Caco-2 (cell line): Measurements from ENCODE around the gene RTL10. TPM values are rescaled to one million over a fixed set of nuclear protein-coding genes. Genes with fewer than 3 reads are reported as not detected.

Experiments used
- BruUV-seq: library from RNA; stranded (reverse); fragments of 400-500 nt; replicated peaks from 2 replicates; lab custom pipeline; 2021; lab: Mats Ljungman, UMichigan
- CTCF ChIA-PET: fragments of 300-600 bp; sonication (Branson Sonifier 250); formaldehyde crosslinking; loops from one replicate; lab custom pipeline; 2022; ENCODE audit warnings: antibody characterized with exemption; lab: Charles Lee
- POLR2A ChIA-PET: fragments of 300-600 bp; sonication (Branson Sonifier 250); formaldehyde crosslinking; loops from one replicate; lab custom pipeline; 2022; ENCODE audit warnings: antibody characterized with exemption; lab: Charles Lee
- DNase-seq, 2 experiments: peaks; one replicate each; pipeline versions ENCODE4 v3.0.0 to v3.0.0-alpha.2; 2020 to 2022
- H3K27me3 ChIP-seq: replicated peaks from 2 replicates; pipeline ENCODE4 v1.6.0; 2011; ENCODE audit warnings: low read length; ENCODE audit not compliant: control insufficient read depth, insufficient read depth
- H3K36me3 ChIP-seq: 2 replicates; pipeline ENCODE4 v1.5.1; 2011; ENCODE audit warnings: low read length; ENCODE audit not compliant: control insufficient read depth, insufficient read depth
- H3K4me1 ChIP-seq: fragments of 250-450 bp; sonication (Bioruptor Pico); 2 replicates; pipeline ENCODE4 v1.5.1; 2020; ENCODE audit warnings: mild to moderate bottlenecking
- H3K4me3 ChIP-seq: 2 replicates; pipeline ENCODE4 v1.5.1; 2011; ENCODE audit warnings: low read depth, mild to moderate bottlenecking, control low read depth, low read length
- H3K9me3 ChIP-seq: fragments of 250-450 bp; sonication (Bioruptor Pico); 2 replicates; pipeline ENCODE4 v1.5.1; 2020; ENCODE audit warnings: mild to moderate bottlenecking, moderate library complexity
- H3K27ac Mint-ChIP-seq: one replicate; pipeline ENCODE4 v1.8.0; 2022; ENCODE audit warnings: mixed read lengths; ENCODE audit not compliant: unreplicated experiment
- H3K27me3 Mint-ChIP-seq: one replicate; pipeline ENCODE4 v1.8.0; 2022; ENCODE audit warnings: mixed read lengths; ENCODE audit not compliant: insufficient read depth, unreplicated experiment
- H3K36me3 Mint-ChIP-seq: one replicate; pipeline ENCODE4 v1.8.0; 2022; ENCODE audit warnings: mild to moderate bottlenecking, mixed read lengths; ENCODE audit not compliant: insufficient read depth, unreplicated experiment
- H3K4me1 Mint-ChIP-seq: one replicate; pipeline ENCODE4 v1.8.0; 2022; ENCODE audit warnings: low read depth, mixed read lengths; ENCODE audit not compliant: unreplicated experiment
- H3K4me3 Mint-ChIP-seq: one replicate; pipeline ENCODE4 v1.8.0; 2022; ENCODE audit warnings: mild to moderate bottlenecking, moderate library complexity, mixed read lengths; ENCODE audit not compliant: unreplicated experiment
- H3K9me3 Mint-ChIP-seq: one replicate; pipeline ENCODE4 v1.8.0; 2022; ENCODE audit warnings: mixed read lengths; ENCODE audit not compliant: unreplicated experiment
- intact Hi-C: fragments of 100-400 bp; cut with micrococcal nuclease; formaldehyde crosslinking; loops from one replicate; pipeline ENCODE4 v1.10.0; 2022; ENCODE audit not compliant: unreplicated experiment
- total RNA-seq: library from RNA; stranded (reverse); gene quantifications from 2 replicates; pipeline ENCODE4 v1.2.3, GENCODE V29; 2022
- TF ChIP-seq, protein P1 (sequence below), 2 experiments: fragments of 200-600 bp in 1 of 2; IDR thresholded peaks; 1 replicate in 1 of 2; 2 replicates in 1 of 2; pipeline versions ENCODE4 v1.5.1 to v1.8.0; 2011 to 2022; ENCODE audit warnings: antibody characterized with exemption in 1 of 2, control low read depth in 1 of 2, inconsistent platforms in 1 of 2, low read depth in 1 of 2, low read length in 1 of 2, mild to moderate bottlenecking in 1 of 2, moderate library complexity in 1 of 2; ENCODE audit not compliant: insufficient read depth in 1 of 2, severe bottlenecking in 1 of 2, unreplicated experiment in 1 of 2

The RTL10 gene
- total RNA-seq, 1 experiment from 2014 or later: 27.5 TPM

DNA sequence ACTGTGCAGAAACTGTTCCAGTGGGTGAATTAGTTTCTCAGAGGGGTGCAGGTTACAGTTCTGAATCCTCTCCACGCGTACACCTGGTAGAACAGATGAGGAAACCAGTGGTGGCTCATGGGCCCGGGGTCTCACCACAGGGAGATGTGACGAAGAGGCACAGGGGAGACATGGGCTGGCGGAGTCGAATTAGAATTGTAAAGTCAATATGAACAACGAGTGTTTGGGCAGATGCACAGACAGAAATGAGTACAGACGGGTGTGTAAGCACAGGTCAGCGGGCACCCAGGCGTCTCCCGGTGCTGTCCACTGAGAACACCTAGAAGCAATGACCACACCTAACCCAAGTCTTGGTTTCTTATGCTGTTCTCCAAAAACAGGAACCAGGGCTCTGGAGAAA lies 41.8 kb downstream of the RTL10 start:
- Mint-ChIP-seq H3K9me3 (no peaks in the 10 kb centered on the region), H3K4me1 (no peaks in the 10 kb centered on the region), H3K36me3 (no peaks in the 10 kb centered on the region), H3K4me3 (no peak overlapping the region), H3K27me3 (no peaks in the 10 kb centered on the region), H3K27ac (no peak overlapping the region)
- no peaks in the 10 kb centered on the region for H3K27me3 ChIP-seq
- no peak for DNase-seq
- CTCF ChIA-PET: no interaction called here
- H3K9me3 ChIP-seq: no peaks in the 10 kb centered on the region
- TF ChIP-seq, protein P1, sequence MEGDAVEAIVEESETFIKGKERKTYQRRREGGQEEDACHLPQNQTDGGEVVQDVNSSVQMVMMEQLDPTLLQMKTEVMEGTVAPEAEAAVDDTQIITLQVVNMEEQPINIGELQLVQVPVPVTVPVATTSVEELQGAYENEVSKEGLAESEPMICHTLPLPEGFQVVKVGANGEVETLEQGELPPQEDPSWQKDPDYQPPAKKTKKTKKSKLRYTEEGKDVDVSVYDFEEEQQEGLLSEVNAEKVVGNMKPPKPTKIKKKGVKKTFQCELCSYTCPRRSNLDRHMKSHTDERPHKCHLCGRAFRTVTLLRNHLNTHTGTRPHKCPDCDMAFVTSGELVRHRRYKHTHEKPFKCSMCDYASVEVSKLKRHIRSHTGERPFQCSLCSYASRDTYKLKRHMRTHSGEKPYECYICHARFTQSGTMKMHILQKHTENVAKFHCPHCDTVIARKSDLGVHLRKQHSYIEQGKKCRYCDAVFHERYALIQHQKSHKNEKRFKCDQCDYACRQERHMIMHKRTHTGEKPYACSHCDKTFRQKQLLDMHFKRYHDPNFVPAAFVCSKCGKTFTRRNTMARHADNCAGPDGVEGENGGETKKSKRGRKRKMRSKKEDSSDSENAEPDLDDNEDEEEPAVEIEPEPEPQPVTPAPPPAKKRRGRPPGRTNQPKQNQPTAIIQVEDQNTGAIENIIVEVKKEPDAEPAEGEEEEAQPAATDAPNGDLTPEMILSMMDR (IDR thresholded peaks at IDR 0.05; ENCODE audit: insufficient read depth in 1 of 2, low read depth in 1 of 2, low read length in 1 of 2, severe bottlenecking in 1 of 2, unreplicated experiment in 1 of 2): no peak
- H3K4me1 ChIP-seq: no peaks in the 10 kb centered on the region
- no peaks in the 10 kb centered on the region for H3K36me3 ChIP-seq
- POLR2A ChIA-PET: no interaction called here
- intact Hi-C loops: no loop called here
- H3K4me3 ChIP-seq: no peak overlapping the region
- BruUV-seq: no TSS peak

DNA sequence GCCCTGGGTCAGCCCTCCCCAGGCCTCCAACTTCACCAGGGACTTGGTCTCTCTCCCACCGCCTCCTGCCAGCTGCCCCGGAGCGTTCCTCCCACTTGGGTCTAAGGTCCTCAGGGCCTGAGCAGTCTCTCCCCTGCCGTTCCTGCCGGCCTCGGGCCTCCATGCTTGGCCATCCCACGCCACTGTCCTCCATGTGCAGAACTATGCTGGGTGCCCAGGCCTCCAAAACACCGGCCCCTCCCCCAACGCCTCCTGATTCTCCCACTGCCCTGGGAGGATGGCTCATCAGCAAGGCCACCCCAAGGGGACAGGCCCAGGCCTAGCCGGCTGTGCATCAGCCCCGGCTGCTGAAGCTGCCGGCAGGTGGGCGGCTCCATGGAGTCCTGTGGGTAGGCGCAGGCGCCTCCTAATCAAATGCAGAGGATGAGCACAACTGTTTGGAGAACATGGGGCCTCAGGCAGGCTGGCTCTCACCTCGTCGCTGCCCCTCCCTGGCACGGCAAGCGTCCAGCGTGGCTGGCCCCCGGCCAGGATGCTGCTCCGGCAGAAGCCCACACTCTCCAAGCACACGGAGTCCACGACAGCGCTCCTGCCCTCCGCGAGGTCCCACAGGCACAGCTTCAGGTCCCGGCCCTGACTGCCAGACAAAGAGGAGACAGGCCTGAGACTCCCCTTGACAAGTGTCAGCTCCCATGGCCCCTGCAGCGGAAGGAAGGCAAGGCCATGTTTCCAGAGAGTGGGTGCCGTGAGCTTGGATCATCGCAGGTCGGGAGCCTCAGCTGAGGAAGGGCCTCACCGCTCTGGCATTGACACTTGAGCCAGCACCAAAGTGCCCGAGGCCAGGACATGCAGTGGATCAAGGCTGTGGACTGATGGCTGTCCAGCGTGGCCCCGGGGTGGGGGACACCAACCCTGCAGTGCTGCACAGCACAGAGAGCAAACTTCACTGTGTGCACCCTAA lies 42.6 kb downstream of the RTL10 start:
- no peaks in the 10 kb centered on the region for H3K9me3 ChIP-seq
- POLR2A ChIA-PET: no interaction called here
- Mint-ChIP-seq H3K36me3 (no peaks in the 10 kb centered on the region), H3K27me3 (no peaks in the 10 kb centered on the region), H3K27ac (no peak overlapping the region), H3K9me3 (no peaks in the 10 kb centered on the region), H3K4me1 (no peaks in the 10 kb centered on the region), H3K4me3 (no peak overlapping the region)
- no peaks in the 10 kb centered on the region for H3K4me1 ChIP-seq
- CTCF ChIA-PET: no interaction called here
- H3K36me3 ChIP-seq: no peaks in the 10 kb centered on the region
- H3K27me3 ChIP-seq: no peaks in the 10 kb centered on the region
- TF ChIP-seq, protein P1 (IDR thresholded peaks at IDR 0.05; ENCODE audit: insufficient read depth in 1 of 2, low read depth in 1 of 2, low read length in 1 of 2, severe bottlenecking in 1 of 2, unreplicated experiment in 1 of 2): no peak
- no peak overlapping the region for H3K4me3 ChIP-seq
- DNase-seq: no peak
- intact Hi-C loops: no loop called here
- no TSS peak for BruUV-seq

GRCh38 chr22:19811211-19811621 lies 43.5 kb downstream of the RTL10 start:
- Mint-ChIP-seq H3K4me1 (no peaks in the 10 kb centered on the region), H3K27me3 (no peaks in the 10 kb centered on the region), H3K36me3 (no peaks in the 10 kb centered on the region), H3K27ac (no peak overlapping the region), H3K9me3 (no peaks in the 10 kb centered on the region), H3K4me3 (no peak overlapping the region)
- Histone ChIP-seq H3K9me3 (no peaks in the 10 kb centered on the region), H3K27me3 (no peaks in the 10 kb centered on the region), H3K36me3 (no peaks in the 10 kb centered on the region), H3K4me3 (no peak overlapping the region), H3K4me1 (no peaks in the 10 kb centered on the region)
- intact Hi-C loops: no loop called here
- ChIA-PET CTCF (no interaction called here), POLR2A (no interaction called here)
- no peak for DNase-seq
- BruUV-seq: no TSS peak
- TF ChIP-seq, protein P1 (IDR thresholded peaks at IDR 0.05; ENCODE audit: insufficient read depth in 1 of 2, low read depth in 1 of 2, low read length in 1 of 2, severe bottlenecking in 1 of 2, unreplicated experiment in 1 of 2): no peak
